ENCODE measurements around the gene KCNJ4. TPM values are rescaled to one million over a fixed set of nuclear protein-coding genes. Genes with fewer than 3 reads are reported as not detected.

KCNJ4 gene
- total RNA-seq, 1 experiment from 2014 or later: 0.22 TPM

DNA sequence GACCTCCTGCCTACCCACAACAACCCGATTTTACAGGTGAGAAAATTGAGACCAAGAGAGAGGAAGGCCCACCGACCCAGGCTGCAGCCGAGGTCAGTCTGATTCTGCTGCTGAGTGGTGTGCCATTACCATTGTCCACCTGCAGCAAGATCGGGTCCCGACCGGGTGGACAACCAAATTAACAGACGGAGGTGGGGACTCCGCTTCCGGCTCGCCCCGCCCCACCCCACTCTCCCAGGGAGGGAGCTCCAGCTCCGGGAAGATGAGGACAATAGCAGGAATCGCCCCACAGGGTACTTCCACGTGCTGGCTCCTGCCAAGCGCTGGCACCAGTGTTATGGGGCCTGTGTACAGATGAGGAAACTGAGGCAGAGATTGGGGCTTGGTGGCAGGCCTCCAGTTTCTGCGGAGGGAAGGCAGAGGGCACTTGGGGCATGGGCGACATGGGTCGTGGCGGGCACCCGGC, 12.5 kb upstream of the KCNJ4 start:
- intact Hi-C loops (cut with micrococcal nuclease; ENCODE audit: unreplicated experiment): no loop called here
- no TSS peak for BruUV-seq (replicated peaks)
- H3K9me3 ChIP-seq (ENCODE audit: insufficient read depth, low read depth): no peaks in the 10 kb centered on the region
- no peak for DNase-seq
- no peak overlapping the region for H3K27ac ChIP-seq
- H2AFZ ChIP-seq: peak overlapping the region; percentile 91; the same call in 1 of the 2 replicates
- peaks cover 11% of the 10 kb centered on the region for H3K4me1 ChIP-seq (replicated peaks; ENCODE audit: insufficient read depth)
- POLR2A ChIA-PET (ENCODE audit: unreplicated experiment): interaction anchor here (0.6 kb wide), 1 partner anchor 289 kb away, joined by 6 read pairs; no protein-coding TSS in a partner anchor
- H3K4me3 ChIP-seq: peak overlapping the region; percentile 65
- H3K27me3 ChIP-seq (ENCODE audit: insufficient read depth, low read depth): peaks cover 7% of the 10 kb centered on the region; the same call in 1 of the 2 replicates
- no peaks in the 10 kb centered on the region for H4K20me1 ChIP-seq (ENCODE audit: insufficient read depth)
- peaks cover 9% of the 10 kb centered on the region; the same call in 1 of the 2 replicates for H3F3A ChIP-seq (ENCODE audit: insufficient read depth, low read depth)
- CTCF ChIA-PET: no interaction called here
- no peaks in the 10 kb centered on the region for H3K9me2 ChIP-seq (ENCODE audit: insufficient read depth)
- H3K36me3 ChIP-seq (ENCODE audit: low read depth): no peaks in the 10 kb centered on the region
- TF ChIP-seq EZH2 (IDR thresholded peaks at IDR 0.05; ENCODE audit: low read depth) (no peak), CTCF (conservative IDR thresholded peaks at IDR 0.05) (no peak)
- peak overlapping the region; percentile 91 for H3K4me2 ChIP-seq
- no peaks in the 10 kb centered on the region for H3K79me2 ChIP-seq (ENCODE audit: low read depth)

- TF ChIP-seq CTCF (conservative IDR thresholded peaks at IDR 0.05) (no peak), EZH2 (IDR thresholded peaks at IDR 0.05; ENCODE audit: low read depth) (no peak)
- no peak overlapping the region for H2AFZ ChIP-seq
These were observed 10.9 kb upstream of the KCNJ4 start for GRCh38 chr22:38465673-38466490.

DNA sequence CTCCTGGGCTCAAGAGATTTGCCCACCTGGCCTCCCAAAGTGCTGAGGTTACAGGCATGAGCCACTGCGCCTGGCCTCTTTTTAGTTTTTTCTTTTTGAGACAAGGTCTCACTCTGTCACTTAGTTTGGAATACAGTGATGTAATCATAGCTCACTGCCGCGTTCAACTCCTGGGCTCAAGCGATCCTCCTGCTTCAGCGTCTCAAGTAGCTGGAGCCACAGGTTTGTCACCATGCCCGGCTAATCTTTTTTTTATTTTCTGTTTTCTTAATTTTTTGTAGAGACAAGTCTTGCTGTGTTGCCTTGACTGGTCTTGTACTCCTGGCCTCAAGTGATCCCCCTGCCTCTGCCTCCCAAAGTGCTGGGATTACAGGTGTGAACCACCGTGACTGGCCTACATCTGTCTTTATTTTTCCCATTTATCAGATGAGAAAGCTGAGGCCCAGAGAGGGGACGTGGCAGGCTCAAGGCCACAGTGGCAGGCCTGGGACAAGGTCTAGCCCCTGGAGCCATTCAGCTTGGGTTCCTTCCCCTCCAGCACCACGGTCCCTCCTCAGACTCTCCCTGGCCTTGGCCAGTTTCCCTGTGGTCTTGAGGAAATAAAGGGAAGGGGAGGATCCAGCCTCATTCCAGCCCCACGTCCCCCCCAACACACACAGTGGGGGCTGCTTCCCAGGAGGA, 10.1 kb upstream of the KCNJ4 start:
- Histone ChIP-seq H3F3A (ENCODE audit: insufficient read depth, low read depth) (peaks cover 30% of the 10 kb centered on the region; the same call in 1 of the 2 replicates), H3K9me2 (ENCODE audit: insufficient read depth) (no peaks in the 10 kb centered on the region), H3K79me2 (ENCODE audit: low read depth) (no peaks in the 10 kb centered on the region), H3K27me3 (ENCODE audit: insufficient read depth, low read depth) (peaks cover 7% of the 10 kb centered on the region; the same call in 1 of the 2 replicates), H3K4me3 (no peak overlapping the region), H3K4me1 (replicated peaks; ENCODE audit: insufficient read depth) (peaks cover 19% of the 10 kb centered on the region), H2AFZ (no peak overlapping the region), H3K27ac (no peak overlapping the region), H3K4me2 (no peak overlapping the region), H4K20me1 (ENCODE audit: insufficient read depth) (no peaks in the 10 kb centered on the region), H3K9me3 (ENCODE audit: insufficient read depth, low read depth) (no peaks in the 10 kb centered on the region), H3K36me3 (ENCODE audit: low read depth) (no peaks in the 10 kb centered on the region)
- CTCF ChIA-PET: interaction anchor here (0.5 to 0.7 kb wide), 3 partner anchors 52 to 559 kb away, joined by 3 to 12 read pairs (median 3); partner anchors contain the start of gene MICALL1
- DNase-seq: no peak
- TF ChIP-seq CTCF (conservative IDR thresholded peaks at IDR 0.05): no peak
- no peak for TF ChIP-seq EZH2 (IDR thresholded peaks at IDR 0.05; ENCODE audit: low read depth)
- POLR2A ChIA-PET (ENCODE audit: unreplicated experiment): no interaction called here
- no TSS peak for BruUV-seq (replicated peaks)
- intact Hi-C loops (cut with micrococcal nuclease; ENCODE audit: unreplicated experiment): no loop called here

More at GRCh38 chr22:38465673-38466490, 10.9 kb upstream of the KCNJ4 start:
- Histone ChIP-seq H3F3A (ENCODE audit: insufficient read depth, low read depth) (peaks cover 22% of the 10 kb centered on the region; the same call in 1 of the 2 replicates), H4K20me1 (ENCODE audit: insufficient read depth) (no peaks in the 10 kb centered on the region), H3K4me3 (no peak overlapping the region), H3K36me3 (ENCODE audit: low read depth) (no peaks in the 10 kb centered on the region), H3K9me2 (ENCODE audit: insufficient read depth) (no peaks in the 10 kb centered on the region), H3K4me2 (no peak overlapping the region), H3K27me3 (ENCODE audit: insufficient read depth, low read depth) (peaks cover 7% of the 10 kb centered on the region; the same call in 1 of the 2 replicates), H3K27ac (no peak overlapping the region), H3K79me2 (ENCODE audit: low read depth) (no peaks in the 10 kb centered on the region), H3K9me3 (ENCODE audit: insufficient read depth, low read depth) (no peaks in the 10 kb centered on the region), H3K4me1 (replicated peaks; ENCODE audit: insufficient read depth) (peaks cover 19% of the 10 kb centered on the region)
- no TSS peak for BruUV-seq (replicated peaks)
- intact Hi-C loops (cut with micrococcal nuclease; ENCODE audit: unreplicated experiment): no loop called here
- ChIA-PET POLR2A (ENCODE audit: unreplicated experiment) (no interaction called here), CTCF (no interaction called here)
- DNase-seq: no peak

All from PC-9 (cell line).